Osteocyte (in vitro differentiated cells): ENCODE results near the gene SLC26A9. TPM values are rescaled to one million over a fixed set of nuclear protein-coding genes. Genes with fewer than 3 reads are reported as not detected.

Experiments
- DNase-seq: peaks from one replicate; pipeline ENCODE4 v3.0.0; 2021; ENCODE audit warnings: mixed read lengths; ENCODE audit not compliant: unreplicated experiment; ENCODE audit errors: extremely low spot score
- H3K27ac Mint-ChIP-seq: one replicate; pipeline ENCODE4 v1.8.0; 2021; ENCODE audit warnings: mild to moderate bottlenecking, mixed read lengths; ENCODE audit not compliant: unreplicated experiment
- H3K27me3 Mint-ChIP-seq: one replicate; pipeline ENCODE4 v1.8.0; 2021; ENCODE audit warnings: mixed read lengths; ENCODE audit not compliant: unreplicated experiment
- H3K36me3 Mint-ChIP-seq: one replicate; pipeline ENCODE4 v1.8.0; 2021; ENCODE audit warnings: mixed read lengths; ENCODE audit not compliant: unreplicated experiment
- H3K4me1 Mint-ChIP-seq: one replicate; pipeline ENCODE4 v1.8.0; 2021; ENCODE audit warnings: mixed read lengths; ENCODE audit not compliant: unreplicated experiment
- H3K4me3 Mint-ChIP-seq: one replicate; pipeline ENCODE4 v1.8.0; 2021; ENCODE audit warnings: mild to moderate bottlenecking, moderate library complexity, mixed read lengths; ENCODE audit not compliant: unreplicated experiment
- H3K9me3 Mint-ChIP-seq: one replicate; pipeline ENCODE4 v1.8.0; 2021; ENCODE audit warnings: mixed read lengths; ENCODE audit not compliant: unreplicated experiment
- CTCF ChIP-seq: fragments of 200-600 bp; sonication (generic); IDR thresholded peaks from 2 replicates; pipeline ENCODE4 v1.5.0; 2021; ENCODE audit warnings: antibody characterized with exemption, mild to moderate bottlenecking, moderate library complexity
- total RNA-seq: library from RNA; stranded (reverse); gene quantifications from 2 replicates; pipeline ENCODE4 v1.2.1, GENCODE V29; 2021

The SLC26A9 gene
- total RNA-seq, 1 donor from 2014 or later = not detected

- no peak for DNase-seq
- H3K4me1 Mint-ChIP-seq = no peaks in the 10 kb centered on the region
- no peaks in the 10 kb centered on the region for H3K36me3 Mint-ChIP-seq
- H3K9me3 Mint-ChIP-seq = no peaks in the 10 kb centered on the region
- no peak overlapping the region for H3K27ac Mint-ChIP-seq
- H3K4me3 Mint-ChIP-seq = no peak overlapping the region
- H3K27me3 Mint-ChIP-seq = no peaks in the 10 kb centered on the region
- no peak for TF ChIP-seq CTCF
Measured at GRCh38 chr1:205981257-205981656, 38.0 kb upstream of the SLC26A9 start.

GRCh38 chr1:205980237-205980870, 37.1 kb upstream of the SLC26A9 start:
- Mint-ChIP-seq H3K27ac (no peak overlapping the region), H3K27me3 (no peaks in the 10 kb centered on the region), H3K4me1 (no peaks in the 10 kb centered on the region), H3K4me3 (no peak overlapping the region), H3K9me3 (no peaks in the 10 kb centered on the region), H3K36me3 (no peaks in the 10 kb centered on the region)
- TF ChIP-seq CTCF = no peak
- DNase-seq = no peak

GRCh38 chr1:205979301-205979700, 36.0 kb upstream of the SLC26A9 start:
- Mint-ChIP-seq H3K4me3 (no peak overlapping the region), H3K27me3 (no peaks in the 10 kb centered on the region), H3K36me3 (no peaks in the 10 kb centered on the region), H3K9me3 (no peaks in the 10 kb centered on the region), H3K4me1 (no peaks in the 10 kb centered on the region), H3K27ac (no peak overlapping the region)
- no peak for DNase-seq
- TF ChIP-seq CTCF = no peak

GRCh38 chr1:205978676-205979075, 35.4 kb upstream of the SLC26A9 start:
- Mint-ChIP-seq H3K27me3 (no peaks in the 10 kb centered on the region), H3K4me1 (no peaks in the 10 kb centered on the region), H3K27ac (no peak overlapping the region), H3K9me3 (no peaks in the 10 kb centered on the region), H3K4me3 (no peak overlapping the region), H3K36me3 (no peaks in the 10 kb centered on the region)
- TF ChIP-seq CTCF = no peak
- no peak for DNase-seq

- H3K9me3 Mint-ChIP-seq = no peaks in the 10 kb centered on the region
- no peaks in the 10 kb centered on the region for H3K27me3 Mint-ChIP-seq
- DNase-seq = no peak
- H3K4me3 Mint-ChIP-seq = no peak overlapping the region
- no peak overlapping the region for H3K27ac Mint-ChIP-seq
- no peaks in the 10 kb centered on the region for H3K4me1 Mint-ChIP-seq
- no peaks in the 10 kb centered on the region for H3K36me3 Mint-ChIP-seq
- peak; percentile 97 for TF ChIP-seq CTCF
Measured at GRCh38 chr1:205977402-205978014, 34.3 kb upstream of the SLC26A9 start.
